Osteoblast (primary cell): Measurements from ENCODE around the gene PCDHA1. TPM values are rescaled to one million over a fixed set of nuclear protein-coding genes. Genes with fewer than 3 reads are reported as not detected.
"Not testable (repeated sequence)": the region's sequence is repeated elsewhere in the genome, so short reads cannot be mapped to it uniquely, and the experiment has no call there.

Experiments
- DNase-seq: peaks from one replicate; pipeline ENCODE4 v3.0.0; 2011; ENCODE audit warnings: low spot score, mixed read lengths; ENCODE audit not compliant: insufficient read length; ENCODE audit errors: missing footprints
- H2AFZ ChIP-seq: 2 replicates; pipeline ENCODE4 v1.6.0; 2011; ENCODE audit warnings: mild to moderate bottlenecking, low read length
- H3K27ac ChIP-seq: 2 replicates; pipeline ENCODE4 v1.5.1; 2011; ENCODE audit warnings: mild to moderate bottlenecking, low read depth, low read length, moderate library complexity
- H3K27me3 ChIP-seq: 2 replicates; pipeline ENCODE4 v1.6.0; 2012; ENCODE audit warnings: mild to moderate bottlenecking, control low read depth, inconsistent platforms, low read length, moderate library complexity; ENCODE audit not compliant: insufficient read depth
- H3K36me3 ChIP-seq: 2 replicates; pipeline ENCODE4 v1.5.1; 2011; ENCODE audit warnings: mild to moderate bottlenecking, low read length, control low read depth, moderate library complexity; ENCODE audit not compliant: insufficient read depth
- H3K4me1 ChIP-seq: 2 replicates; pipeline ENCODE4 v1.5.1; 2011; ENCODE audit warnings: mild to moderate bottlenecking, low read length, control low read depth, moderate library complexity; ENCODE audit not compliant: insufficient read depth
- H3K4me2 ChIP-seq: 2 replicates; pipeline ENCODE4 v1.6.0; 2011; ENCODE audit warnings: mild to moderate bottlenecking, low read length; ENCODE audit not compliant: insufficient read depth
- H3K4me3 ChIP-seq: fragments of 200-600 bp; sonication (generic); 3 replicates; pipeline ENCODE4 v1.5.1; 2012; ENCODE audit warnings: mild to moderate bottlenecking, low read length, inconsistent platforms; ENCODE audit not compliant: insufficient read depth
- H3K79me2 ChIP-seq: 2 replicates; pipeline ENCODE4 v1.6.0; 2012; ENCODE audit warnings: mild to moderate bottlenecking, low read length, control low read depth, inconsistent platforms; ENCODE audit not compliant: insufficient read depth
- H3K9me3 ChIP-seq: 2 replicates; pipeline ENCODE4 v1.5.1; 2011; ENCODE audit warnings: low read depth, low read length, control low read depth
- H4K20me1 ChIP-seq: 2 replicates; pipeline ENCODE4 v1.6.0; 2012; ENCODE audit warnings: mild to moderate bottlenecking, low read length, control low read depth; ENCODE audit not compliant: insufficient read depth
- CTCF ChIP-seq: IDR thresholded peaks from 2 replicates; pipeline ENCODE4 v1.5.1; 2011; ENCODE audit warnings: mild to moderate bottlenecking, low read depth, low read length, moderate library complexity; ENCODE audit errors: extremely low read depth
- total RNA-seq: library from RNA; depleted of rRNA; stranded (reverse); fragments of >200 nt; gene quantifications from 2 replicates; pipeline ENCODE4 v1.2.3, GENCODE V29; 2012

The PCDHA1 gene
- total RNA-seq, 1 donor = not detected

- Histone ChIP-seq H4K20me1 (no peaks in the 10 kb centered on the region), H3K4me1 (no peaks in the 10 kb centered on the region), H3K36me3 (no peaks in the 10 kb centered on the region), H3K27me3 (no peaks in the 10 kb centered on the region), H3K27ac (no peak overlapping the region), H3K9me3 (peaks cover 2% of the 10 kb centered on the region), H2AFZ (no peak overlapping the region), H3K4me3 (no peak overlapping the region), H3K4me2 (no peak overlapping the region), H3K79me2 (no peaks in the 10 kb centered on the region)
- TF ChIP-seq CTCF = no peak
- no peak for DNase-seq
Measured at GRCh38 chr5:140835622-140836510, 49.9 kb downstream of the PCDHA1 start.

- Histone ChIP-seq H3K4me3 (no peak within 1 kb of the TSS), H3K27me3 (no peaks in the 10 kb centered on the region), H4K20me1 (no peaks in the 10 kb centered on the region), H3K27ac (no peak within 1 kb of the TSS), H2AFZ (no peak within 1 kb of the TSS), H3K36me3 (no peaks in the 10 kb centered on the region), H3K4me1 (no peaks in the 10 kb centered on the region), H3K9me3 (no peaks in the 10 kb centered on the region), H3K79me2 (no peaks in the 10 kb centered on the region), H3K4me2 (no peak within 1 kb of the TSS)
- DNase-seq = no peak
- TF ChIP-seq CTCF = peak; percentile 21
Measured at GRCh38 chr5:140840978-140841962, 55.3 kb downstream of the PCDHA1 start, which contains the start of gene PCDHA8. Gene PCDHA8 (plus strand): TSS chr5:140841187. CDS start chr5:140841322, 135 bp downstream.

GRCh38 chr5:140842798-140843733, 57.1 kb downstream of the PCDHA1 start:
- no peak overlapping the region for H3K4me3 ChIP-seq
- no peak for DNase-seq
- no peak overlapping the region for H3K27ac ChIP-seq
- H4K20me1 ChIP-seq = no peaks in the 10 kb centered on the region
- H2AFZ ChIP-seq = no peak overlapping the region
- no peaks in the 10 kb centered on the region for H3K9me3 ChIP-seq
- no peak for TF ChIP-seq CTCF
- H3K36me3 ChIP-seq = no peaks in the 10 kb centered on the region
- H3K27me3 ChIP-seq = no peaks in the 10 kb centered on the region
- H3K79me2 ChIP-seq = no peaks in the 10 kb centered on the region
- no peaks in the 10 kb centered on the region for H3K4me1 ChIP-seq
- no peak overlapping the region for H3K4me2 ChIP-seq

- not testable (repeated sequence) for H3K4me2 ChIP-seq, DNase-seq, H2AFZ ChIP-seq
Measured at GRCh38 chr5:140848139-140849102, 62.5 kb downstream of the PCDHA1 start, which contains the start of gene PCDHA9. Gene PCDHA9 (plus strand): TSS chr5:140848382. CDS start chr5:140848496, 114 bp downstream.

More at GRCh38 chr5:140848139-140849102, 62.5 kb downstream of the PCDHA1 start, which contains the start of gene PCDHA9:
- not testable (repeated sequence) for H3K27ac ChIP-seq, H3K4me3 ChIP-seq, H3K79me2 ChIP-seq, H3K36me3 ChIP-seq, H4K20me1 ChIP-seq, H3K9me3 ChIP-seq, H3K4me1 ChIP-seq, H3K27me3 ChIP-seq
